WTC11 (cell line): ENCODE data around the gene SCIN.

Source experiments
- ZNF416 ChIP-seq: fragments of 250-450 bp; sonication (Bioruptor Pico); IDR thresholded peaks from 2 replicates; pipeline ENCODE4 v1.9.0; 2021; ENCODE audit warnings: mild to moderate bottlenecking, inconsistent platforms
- TF ChIP-seq, protein P1 (sequence below): fragments of 250-450 bp; sonication (Bioruptor Pico); conservative IDR thresholded peaks from 2 replicates; pipeline ENCODE4 v1.9.0; 2021; ENCODE audit warnings: mild to moderate bottlenecking
- TF ChIP-seq, protein P2 (sequence below): fragments of 200-600 bp; IDR thresholded peaks from 2 replicates; pipeline ENCODE4 v1.8.0; 2022; ENCODE audit warnings: antibody characterized with exemption
- TF ChIP-seq, protein P3 (sequence below): sonication (generic); formaldehyde crosslinking; IDR thresholded peaks from 2 replicates; pipeline ENCODE4 v1.8.0; 2023; ENCODE audit warnings: mild to moderate bottlenecking, missing genetic modification reagents
- TF ChIP-seq, protein P4 (sequence below): sonication (generic); formaldehyde crosslinking; IDR thresholded peaks from 2 replicates; pipeline ENCODE4 v1.8.1; 2023; ENCODE audit warnings: mild to moderate bottlenecking, missing genetic modification reagents, moderate library complexity
- TF ChIP-seq, protein P5 (sequence below): sonication (generic); formaldehyde crosslinking; IDR thresholded peaks from 2 replicates; pipeline ENCODE4 v1.8.0; 2022; ENCODE audit warnings: mild to moderate bottlenecking, missing genetic modification reagents
- TF ChIP-seq, protein P6 (sequence below): sonication (generic); formaldehyde crosslinking; IDR thresholded peaks from 2 replicates; pipeline ENCODE4 v1.8.1; 2022; ENCODE audit warnings: low read depth, missing genetic modification reagents, borderline replicate concordance

DNA sequence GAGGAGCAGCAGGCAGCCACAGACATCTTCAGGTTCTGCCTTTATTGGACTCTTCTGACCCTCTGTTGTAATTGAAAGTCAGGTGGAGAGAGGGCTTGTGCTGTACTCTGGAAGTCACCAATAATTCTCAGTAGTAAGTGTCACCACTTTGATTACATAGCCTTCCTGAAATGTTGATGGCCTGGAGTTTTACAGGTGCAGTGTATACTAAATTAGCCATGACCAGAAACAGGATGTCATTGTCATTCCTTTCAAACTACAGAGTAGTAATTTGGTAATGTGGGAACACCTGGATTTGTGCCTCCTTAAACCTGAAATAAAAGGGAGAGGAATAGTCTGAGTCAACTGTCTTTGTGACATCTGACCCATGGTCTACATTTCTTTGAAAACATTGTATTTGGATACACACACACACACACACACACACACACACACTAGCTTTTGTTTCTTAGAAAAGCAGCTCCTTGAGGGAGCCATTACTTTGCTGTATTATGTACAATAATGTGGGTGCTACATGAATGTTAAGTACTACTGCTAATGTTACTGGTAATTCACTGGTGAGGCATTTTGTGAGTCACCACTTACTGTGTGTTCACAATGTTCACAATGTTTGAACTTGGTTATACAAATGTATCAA, 136.5 kb downstream of the SCIN start:
- TF ChIP-seq, protein P1, sequence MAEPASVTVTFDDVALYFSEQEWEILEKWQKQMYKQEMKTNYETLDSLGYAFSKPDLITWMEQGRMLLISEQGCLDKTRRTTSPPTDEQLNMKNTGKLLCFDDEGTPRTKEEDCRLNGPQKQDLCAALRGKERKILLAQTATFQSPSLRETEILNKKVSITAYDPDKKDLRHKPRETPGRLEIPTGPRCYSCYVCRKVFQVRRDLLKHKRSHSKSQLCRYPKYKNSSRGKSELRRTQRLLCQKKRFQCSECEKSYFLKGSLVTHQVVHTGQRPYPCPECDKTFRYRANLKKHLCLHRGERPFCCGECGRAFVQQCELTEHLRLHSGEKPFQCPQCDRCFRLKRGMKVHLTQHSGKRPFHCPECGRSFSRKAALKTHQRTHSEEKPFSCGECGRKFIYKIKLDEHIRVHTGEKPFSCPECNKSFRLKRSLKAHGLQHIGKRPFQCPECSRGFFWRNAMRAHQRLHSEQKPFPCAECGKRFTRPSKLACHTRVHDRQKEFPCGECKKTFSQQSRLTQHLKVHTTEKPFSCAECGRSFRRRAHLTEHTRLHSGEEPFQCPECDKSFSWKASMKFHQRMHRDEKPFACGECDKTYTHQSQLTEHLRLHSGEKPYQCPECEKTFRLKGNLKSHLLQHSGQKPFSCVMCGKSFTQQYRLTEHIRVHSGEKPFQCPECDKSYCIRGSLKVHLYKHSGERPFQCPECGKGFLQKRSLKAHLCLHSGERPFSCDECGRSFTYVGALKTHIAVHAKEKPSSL: no peak
- TF ChIP-seq, protein P2, sequence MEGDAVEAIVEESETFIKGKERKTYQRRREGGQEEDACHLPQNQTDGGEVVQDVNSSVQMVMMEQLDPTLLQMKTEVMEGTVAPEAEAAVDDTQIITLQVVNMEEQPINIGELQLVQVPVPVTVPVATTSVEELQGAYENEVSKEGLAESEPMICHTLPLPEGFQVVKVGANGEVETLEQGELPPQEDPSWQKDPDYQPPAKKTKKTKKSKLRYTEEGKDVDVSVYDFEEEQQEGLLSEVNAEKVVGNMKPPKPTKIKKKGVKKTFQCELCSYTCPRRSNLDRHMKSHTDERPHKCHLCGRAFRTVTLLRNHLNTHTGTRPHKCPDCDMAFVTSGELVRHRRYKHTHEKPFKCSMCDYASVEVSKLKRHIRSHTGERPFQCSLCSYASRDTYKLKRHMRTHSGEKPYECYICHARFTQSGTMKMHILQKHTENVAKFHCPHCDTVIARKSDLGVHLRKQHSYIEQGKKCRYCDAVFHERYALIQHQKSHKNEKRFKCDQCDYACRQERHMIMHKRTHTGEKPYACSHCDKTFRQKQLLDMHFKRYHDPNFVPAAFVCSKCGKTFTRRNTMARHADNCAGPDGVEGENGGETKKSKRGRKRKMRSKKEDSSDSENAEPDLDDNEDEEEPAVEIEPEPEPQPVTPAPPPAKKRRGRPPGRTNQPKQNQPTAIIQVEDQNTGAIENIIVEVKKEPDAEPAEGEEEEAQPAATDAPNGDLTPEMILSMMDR: no peak
- TF ChIP-seq, protein P3, sequence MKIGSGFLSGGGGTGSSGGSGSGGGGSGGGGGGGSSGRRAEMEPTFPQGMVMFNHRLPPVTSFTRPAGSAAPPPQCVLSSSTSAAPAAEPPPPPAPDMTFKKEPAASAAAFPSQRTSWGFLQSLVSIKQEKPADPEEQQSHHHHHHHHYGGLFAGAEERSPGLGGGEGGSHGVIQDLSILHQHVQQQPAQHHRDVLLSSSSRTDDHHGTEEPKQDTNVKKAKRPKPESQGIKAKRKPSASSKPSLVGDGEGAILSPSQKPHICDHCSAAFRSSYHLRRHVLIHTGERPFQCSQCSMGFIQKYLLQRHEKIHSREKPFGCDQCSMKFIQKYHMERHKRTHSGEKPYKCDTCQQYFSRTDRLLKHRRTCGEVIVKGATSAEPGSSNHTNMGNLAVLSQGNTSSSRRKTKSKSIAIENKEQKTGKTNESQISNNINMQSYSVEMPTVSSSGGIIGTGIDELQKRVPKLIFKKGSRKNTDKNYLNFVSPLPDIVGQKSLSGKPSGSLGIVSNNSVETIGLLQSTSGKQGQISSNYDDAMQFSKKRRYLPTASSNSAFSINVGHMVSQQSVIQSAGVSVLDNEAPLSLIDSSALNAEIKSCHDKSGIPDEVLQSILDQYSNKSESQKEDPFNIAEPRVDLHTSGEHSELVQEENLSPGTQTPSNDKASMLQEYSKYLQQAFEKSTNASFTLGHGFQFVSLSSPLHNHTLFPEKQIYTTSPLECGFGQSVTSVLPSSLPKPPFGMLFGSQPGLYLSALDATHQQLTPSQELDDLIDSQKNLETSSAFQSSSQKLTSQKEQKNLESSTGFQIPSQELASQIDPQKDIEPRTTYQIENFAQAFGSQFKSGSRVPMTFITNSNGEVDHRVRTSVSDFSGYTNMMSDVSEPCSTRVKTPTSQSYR (CRISPR knock-in tag): no peak
- TF ChIP-seq, protein P4, sequence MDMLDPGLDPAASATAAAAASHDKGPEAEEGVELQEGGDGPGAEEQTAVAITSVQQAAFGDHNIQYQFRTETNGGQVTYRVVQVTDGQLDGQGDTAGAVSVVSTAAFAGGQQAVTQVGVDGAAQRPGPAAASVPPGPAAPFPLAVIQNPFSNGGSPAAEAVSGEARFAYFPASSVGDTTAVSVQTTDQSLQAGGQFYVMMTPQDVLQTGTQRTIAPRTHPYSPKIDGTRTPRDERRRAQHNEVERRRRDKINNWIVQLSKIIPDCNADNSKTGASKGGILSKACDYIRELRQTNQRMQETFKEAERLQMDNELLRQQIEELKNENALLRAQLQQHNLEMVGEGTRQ (CRISPR knock-in tag): no peak
- TF ChIP-seq, protein P5, sequence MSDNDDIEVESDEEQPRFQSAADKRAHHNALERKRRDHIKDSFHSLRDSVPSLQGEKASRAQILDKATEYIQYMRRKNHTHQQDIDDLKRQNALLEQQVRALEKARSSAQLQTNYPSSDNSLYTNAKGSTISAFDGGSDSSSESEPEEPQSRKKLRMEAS (CRISPR knock-in tag): no peak
- TF ChIP-seq ZNF416 (CRISPR knock-in tag): no peak
- TF ChIP-seq, protein P6, sequence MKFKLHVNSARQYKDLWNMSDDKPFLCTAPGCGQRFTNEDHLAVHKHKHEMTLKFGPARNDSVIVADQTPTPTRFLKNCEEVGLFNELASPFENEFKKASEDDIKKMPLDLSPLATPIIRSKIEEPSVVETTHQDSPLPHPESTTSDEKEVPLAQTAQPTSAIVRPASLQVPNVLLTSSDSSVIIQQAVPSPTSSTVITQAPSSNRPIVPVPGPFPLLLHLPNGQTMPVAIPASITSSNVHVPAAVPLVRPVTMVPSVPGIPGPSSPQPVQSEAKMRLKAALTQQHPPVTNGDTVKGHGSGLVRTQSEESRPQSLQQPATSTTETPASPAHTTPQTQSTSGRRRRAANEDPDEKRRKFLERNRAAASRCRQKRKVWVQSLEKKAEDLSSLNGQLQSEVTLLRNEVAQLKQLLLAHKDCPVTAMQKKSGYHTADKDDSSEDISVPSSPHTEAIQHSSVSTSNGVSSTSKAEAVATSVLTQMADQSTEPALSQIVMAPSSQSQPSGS (CRISPR knock-in tag): no peak
